HEK293 (cell line): ENCODE data around the gene MEF2C.

Experiments used
- CTCF ChIA-PET: fragments of 350-600 bp; formaldehyde crosslinking; extraction: SDS; loops from one replicate; lab custom pipeline; 2021; ENCODE audit warnings: antibody characterized with exemption; lab: Yijun Ruan, JAX
- POLR2A ChIA-PET: fragments of 300-600 bp; formaldehyde crosslinking; extraction: SDS; loops from one replicate; lab custom pipeline; 2020; ENCODE audit warnings: antibody characterized with exemption, inconsistent platforms; lab: Yijun Ruan, JAX
- H3K27ac ChIP-seq: fragments of 200-500 bp; sonication (Bioruptor generic); 2 replicates; pipeline ENCODE4 v1.5.1; 2014; ENCODE audit warnings: low read depth, low read length, control low read depth, inconsistent platforms; ENCODE audit errors: extremely low read depth
- H3K36me3 ChIP-seq, 2 experiments: fragments of 200-500 bp in 1 of 2; sonication (Bioruptor generic) in 1 of 2; 1 replicate in 1 of 2; 2 replicates in 1 of 2; pipeline ENCODE4 v1.5.1; 2014 to 2017; ENCODE audit warnings: inconsistent platforms in 2 of 2, low read length in 2 of 2; ENCODE audit not compliant: control insufficient read depth in 2 of 2, insufficient read depth in 1 of 2
- H3K4me1 ChIP-seq: fragments of 200-500 bp; sonication (Bioruptor generic); 2 replicates; pipeline ENCODE4 v1.5.1; 2014; ENCODE audit warnings: mild to moderate bottlenecking, low read length, inconsistent platforms; ENCODE audit not compliant: control insufficient read depth, insufficient read depth
- H3K4me3 ChIP-seq: 2 replicates; pipeline ENCODE4 v1.5.1; 2011; ENCODE audit warnings: low read depth, mild to moderate bottlenecking, control low read depth, low read length, moderate library complexity
- H3K9me3 ChIP-seq: fragments of 200-500 bp; sonication (Bioruptor generic); 2 replicates; pipeline ENCODE4 v1.5.1; 2014; ENCODE audit warnings: low read depth, low read length, inconsistent platforms; ENCODE audit not compliant: control insufficient read depth, insufficient read depth
- GLIS1 ChIP-seq: fragments of 450-650 bp; formaldehyde crosslinking; IDR thresholded peaks from 2 replicates; pipeline ENCODE4 v1.5.1; 2016; ENCODE audit warnings: missing biosample characterization, missing genetic modification characterization
- HOXD13 ChIP-seq: sonication (generic); formaldehyde crosslinking; IDR thresholded peaks from 2 replicates; pipeline ENCODE4 v1.8.0; 2022; ENCODE audit warnings: missing genetic modification reagents, borderline replicate concordance
- MEIS1 ChIP-seq: sonication (generic); formaldehyde crosslinking; IDR thresholded peaks from 2 replicates; pipeline ENCODE4 v1.8.1; 2022; ENCODE audit warnings: missing genetic modification reagents, mild to moderate bottlenecking, borderline replicate concordance
- PRDM1 ChIP-seq: fragments of 450-650 bp; formaldehyde crosslinking; IDR thresholded peaks from 2 replicates; pipeline ENCODE4; 2016; ENCODE audit warnings: missing biosample characterization, missing genetic modification characterization
- YY1 ChIP-seq: fragments of 450-650 bp; formaldehyde crosslinking; IDR thresholded peaks from 2 replicates; pipeline ENCODE4 v1.5.1; 2018; ENCODE audit warnings: missing biosample characterization, missing genetic modification characterization
- YY2 ChIP-seq: fragments of 450-650 bp; formaldehyde crosslinking; IDR thresholded peaks from 2 replicates; pipeline ENCODE4 v1.5.1; 2016; ENCODE audit warnings: missing biosample characterization, missing genetic modification characterization
- ZBTB17 ChIP-seq: fragments of 450-650 bp; formaldehyde crosslinking; IDR thresholded peaks from 2 replicates; pipeline ENCODE4 v1.5.1; 2016; ENCODE audit warnings: missing biosample characterization, missing genetic modification characterization
- ZBTB48 ChIP-seq: fragments of 450-650 bp; formaldehyde crosslinking; IDR thresholded peaks from 2 replicates; pipeline ENCODE4 v1.5.1; 2016; ENCODE audit warnings: missing biosample characterization, missing genetic modification characterization
- ZFP3 ChIP-seq: fragments of 450-650 bp; formaldehyde crosslinking; IDR thresholded peaks from 2 replicates; pipeline ENCODE4 v1.5.1; 2016; ENCODE audit warnings: low read depth, missing biosample characterization, missing genetic modification characterization
- ZNF114 ChIP-seq: fragments of 450-650 bp; formaldehyde crosslinking; IDR thresholded peaks from 2 replicates; pipeline ENCODE4 v1.5.0; 2017; ENCODE audit warnings: missing biosample characterization, missing genetic modification characterization
- ZNF132 ChIP-seq: fragments of 450-650 bp; formaldehyde crosslinking; IDR thresholded peaks from 2 replicates; pipeline ENCODE4 v1.5.1; 2017; ENCODE audit warnings: missing biosample characterization, missing genetic modification characterization, borderline replicate concordance
- ZNF169 ChIP-seq: fragments of 450-650 bp; formaldehyde crosslinking; IDR thresholded peaks from 2 replicates; pipeline ENCODE4 v1.5.1; 2016; ENCODE audit warnings: missing biosample characterization, missing genetic modification characterization
- ZNF324 ChIP-seq: fragments of 450-650 bp; formaldehyde crosslinking; IDR thresholded peaks from 2 replicates; pipeline ENCODE4 v1.5.1; 2016; ENCODE audit warnings: missing biosample characterization, missing genetic modification characterization
- ZNF501 ChIP-seq: fragments of 450-650 bp; formaldehyde crosslinking; IDR thresholded peaks from 2 replicates; pipeline ENCODE4 v1.5.1; 2016; ENCODE audit warnings: missing biosample characterization, missing genetic modification characterization
- ZNF776 ChIP-seq: fragments of 450-650 bp; formaldehyde crosslinking; IDR thresholded peaks from 2 replicates; pipeline ENCODE4 v1.5.0; 2017; ENCODE audit warnings: missing biosample characterization, missing genetic modification characterization, borderline replicate concordance
- ZNF791 ChIP-seq: fragments of 450-650 bp; formaldehyde crosslinking; IDR thresholded peaks from 2 replicates; pipeline ENCODE4 v1.5.1; 2016; ENCODE audit warnings: missing biosample characterization, missing genetic modification characterization
- ZNF792 ChIP-seq: fragments of 450-650 bp; formaldehyde crosslinking; IDR thresholded peaks from 2 replicates; pipeline ENCODE4 v1.5.1; 2016; ENCODE audit warnings: missing biosample characterization, missing genetic modification characterization
- TF ChIP-seq, protein P1 (sequence below): fragments of 450-650 bp; formaldehyde crosslinking; IDR thresholded peaks from 2 replicates; pipeline ENCODE4 v1.5.1; 2016; ENCODE audit warnings: missing biosample characterization, missing genetic modification characterization
- TF ChIP-seq, protein P2 (sequence below): fragments of 450-650 bp; formaldehyde crosslinking; IDR thresholded peaks from 2 replicates; pipeline ENCODE4 v1.5.1; 2016; ENCODE audit warnings: missing biosample characterization, missing genetic modification characterization

Gene MEF2C

DNA sequence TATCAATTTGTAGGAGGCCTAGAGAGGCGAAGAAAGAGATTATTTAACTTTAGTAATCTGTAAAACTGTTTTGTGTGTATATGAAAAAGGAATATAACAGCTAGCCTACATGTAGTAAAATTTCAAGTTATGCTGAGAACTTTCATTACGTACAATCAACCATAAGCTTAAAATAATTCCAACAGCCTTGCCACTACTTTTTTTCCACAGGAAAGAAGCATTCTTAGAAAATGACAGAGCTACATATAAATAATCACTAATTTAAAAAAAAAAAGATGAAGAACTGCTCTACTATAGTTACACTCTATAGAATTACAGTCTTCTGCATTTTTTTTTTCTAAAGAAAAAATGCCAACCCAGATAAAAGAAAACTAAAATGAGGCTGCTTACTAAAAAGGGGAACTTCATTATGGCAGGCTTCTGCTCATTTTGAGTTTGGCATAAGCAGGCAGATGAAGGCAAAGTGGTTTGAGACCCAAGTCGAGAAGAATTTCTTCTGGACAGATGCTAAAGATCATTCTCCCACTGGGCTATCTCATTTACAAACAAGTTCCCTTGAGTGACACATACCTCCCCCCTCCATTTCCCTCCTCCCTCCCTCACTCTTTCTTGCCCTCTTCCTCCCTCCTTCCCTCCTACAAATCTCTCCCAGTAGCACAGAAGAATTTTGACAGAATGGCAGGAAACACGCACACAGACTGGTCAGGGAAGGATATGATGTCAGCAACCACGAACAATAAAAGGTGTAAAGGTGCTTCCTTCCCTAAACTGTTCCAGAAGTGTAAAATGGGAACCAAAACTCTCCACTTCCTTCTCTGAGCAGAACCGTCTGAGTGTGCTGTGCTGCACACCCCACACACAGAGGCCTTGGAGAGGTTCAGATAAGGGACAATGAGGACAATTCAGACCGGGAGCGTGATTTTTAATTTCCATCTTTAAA lies 56.1 kb downstream of the MEF2C start (continued):
- TF ChIP-seq ZFP3, result no peak
- TF ChIP-seq ZBTB17, result peak; percentile 50
- no peak for TF ChIP-seq ZNF114 (tag by site-specific recombination)
- TF ChIP-seq YY2 (tag by site-specific recombination), result no peak
- TF ChIP-seq MEIS1 (CRISPR knock-in tag), result no peak
- TF ChIP-seq ZNF776 (tag by site-specific recombination), result no peak
- TF ChIP-seq YY1 (tag by site-specific recombination), result no peak
- TF ChIP-seq, protein P1, sequence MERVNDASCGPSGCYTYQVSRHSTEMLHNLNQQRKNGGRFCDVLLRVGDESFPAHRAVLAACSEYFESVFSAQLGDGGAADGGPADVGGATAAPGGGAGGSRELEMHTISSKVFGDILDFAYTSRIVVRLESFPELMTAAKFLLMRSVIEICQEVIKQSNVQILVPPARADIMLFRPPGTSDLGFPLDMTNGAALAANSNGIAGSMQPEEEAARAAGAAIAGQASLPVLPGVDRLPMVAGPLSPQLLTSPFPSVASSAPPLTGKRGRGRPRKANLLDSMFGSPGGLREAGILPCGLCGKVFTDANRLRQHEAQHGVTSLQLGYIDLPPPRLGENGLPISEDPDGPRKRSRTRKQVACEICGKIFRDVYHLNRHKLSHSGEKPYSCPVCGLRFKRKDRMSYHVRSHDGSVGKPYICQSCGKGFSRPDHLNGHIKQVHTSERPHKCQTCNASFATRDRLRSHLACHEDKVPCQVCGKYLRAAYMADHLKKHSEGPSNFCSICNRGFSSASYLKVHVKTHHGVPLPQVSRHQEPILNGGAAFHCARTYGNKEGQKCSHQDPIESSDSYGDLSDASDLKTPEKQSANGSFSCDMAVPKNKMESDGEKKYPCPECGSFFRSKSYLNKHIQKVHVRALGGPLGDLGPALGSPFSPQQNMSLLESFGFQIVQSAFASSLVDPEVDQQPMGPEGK (tag by site-specific recombination), result peak; percentile 35; the same call in 1 of the 2 replicates
- no peak for TF ChIP-seq ZNF792 (tag by site-specific recombination)
- TF ChIP-seq ZNF791 (tag by site-specific recombination), result no peak
- TF ChIP-seq HOXD13, result no peak
- TF ChIP-seq ZNF324 (tag by site-specific recombination), result no peak
- peak; percentile 26; the same call in 1 of the 2 replicates for TF ChIP-seq ZNF501 (tag by site-specific recombination)
- TF ChIP-seq GLIS1 (tag by site-specific recombination), result no peak
- TF ChIP-seq ZNF132 (tag by site-specific recombination), result no peak
- peak; percentile 55; the same call in 1 of the 2 replicates for TF ChIP-seq ZBTB48 (tag by site-specific recombination)
- no peak for TF ChIP-seq ZNF169

DNA sequence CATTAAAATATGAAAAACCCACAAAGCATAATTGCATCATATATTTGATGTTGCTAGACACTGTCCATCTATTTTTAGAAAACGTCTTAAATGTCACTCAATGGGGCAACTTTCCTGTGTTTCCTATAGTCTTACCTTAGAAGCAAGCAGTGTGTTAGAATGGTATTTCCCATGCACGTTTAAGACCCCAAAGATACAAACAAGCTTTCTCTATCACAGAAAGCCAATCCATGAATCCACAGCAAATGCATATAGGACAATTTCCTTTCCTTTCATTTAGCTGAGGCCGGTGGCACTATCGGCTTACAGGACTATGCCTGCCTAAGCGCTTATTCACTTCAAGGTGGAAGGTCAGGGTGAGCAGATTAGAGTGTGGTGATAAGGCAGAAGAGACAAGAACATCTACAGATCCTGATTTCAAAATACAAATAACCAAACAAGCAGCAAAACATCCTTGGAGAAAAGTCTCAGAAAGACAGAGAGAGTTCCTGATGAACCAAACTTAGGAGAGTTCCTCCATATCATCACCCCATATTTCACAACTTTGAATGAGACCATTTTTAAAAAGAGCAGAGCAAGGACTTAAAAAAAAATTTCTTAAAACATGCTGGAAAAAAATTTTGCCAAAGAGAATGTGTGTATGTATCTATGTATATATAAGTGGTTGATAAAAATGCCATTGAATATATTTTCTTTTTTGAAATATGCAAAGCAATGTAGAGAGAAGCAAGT lies 57.2 kb downstream of the MEF2C start:
- Histone ChIP-seq H3K27ac (no peak overlapping the region), H3K9me3 (no peaks in the 10 kb centered on the region), H3K4me3 (no peak overlapping the region), H3K36me3 (no peaks in the 10 kb centered on the region), H3K4me1 (peaks cover 24% of the 10 kb centered on the region)
- CTCF ChIA-PET, result interaction anchor here (0.6 kb wide), 1 partner anchor 1641 kb away, joined by 3 read pairs; no protein-coding TSS in a partner anchor
- POLR2A ChIA-PET, result interaction anchor here (1.3 kb wide), 1 partner anchor 58 kb away, joined by 5 read pairs; no protein-coding TSS in a partner anchor
- TF ChIP-seq, protein P2, sequence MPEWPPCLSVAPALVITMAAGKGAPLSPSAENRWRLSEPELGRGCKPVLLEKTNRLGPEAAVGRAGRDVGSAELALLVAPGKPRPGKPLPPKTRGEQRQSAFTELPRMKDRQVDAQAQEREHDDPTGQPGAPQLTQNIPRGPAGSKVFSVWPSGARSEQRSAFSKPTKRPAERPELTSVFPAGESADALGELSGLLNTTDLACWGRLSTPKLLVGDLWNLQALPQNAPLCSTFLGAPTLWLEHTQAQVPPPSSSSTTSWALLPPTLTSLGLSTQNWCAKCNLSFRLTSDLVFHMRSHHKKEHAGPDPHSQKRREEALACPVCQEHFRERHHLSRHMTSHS (tag by site-specific recombination), result no peak
- TF ChIP-seq ZBTB17 (peak; percentile 21; the same call in 1 of the 2 replicates), PRDM1 (tag by site-specific recombination) (peak; percentile 73)
